IMR-90 (cell line): ENCODE data around the gene OPRL1. TPM values are rescaled to one million over a fixed set of nuclear protein-coding genes. Genes with fewer than 3 reads are reported as not detected.

Experiments used
- ATAC-seq: fragments of 200-7000 bp; cut with Tn5 transposase; 2 replicates; pipeline ENCODE4 v1.9.1; 2020; ENCODE audit warnings: low read depth, mild to moderate bottlenecking, moderate library complexity
- BruUV-seq: library from RNA; stranded (reverse); fragments of 400-500 nt; replicated peaks from 2 replicates; lab custom pipeline; 2021; lab: Mats Ljungman, UMichigan
- CTCF ChIA-PET: fragments of 300-600 bp; formaldehyde crosslinking; extraction: SDS; loops from one replicate; lab custom pipeline; 2021; ENCODE audit warnings: antibody characterized with exemption; lab: Yijun Ruan, JAX
- POLR2A ChIA-PET: fragments of 300-600 bp; sonication (Branson Sonifier 250); formaldehyde crosslinking; loops from one replicate; lab custom pipeline; 2022; ENCODE audit warnings: antibody characterized with exemption; ENCODE audit not compliant: unreplicated experiment; lab: Charles Lee
- DNase-seq: peaks from one replicate; pipeline ENCODE4 v3.0.0; 2013
- H2AFZ ChIP-seq: replicated peaks from 2 replicates; pipeline ENCODE3; 2013; ENCODE audit warnings: low read length, mild to moderate bottlenecking; ENCODE audit not compliant: poor library complexity
- H2AK5ac ChIP-seq: 2 replicates; pipeline ENCODE4 v1.6.1; 2013; ENCODE audit warnings: low read depth, low read length, inconsistent platforms
- H2AK9ac ChIP-seq: replicated peaks from 2 replicates; pipeline ENCODE3; 2013; ENCODE audit warnings: mild to moderate bottlenecking, low read depth, low read length, moderate library complexity; ENCODE audit not compliant: poor library complexity
- H2BK120ac ChIP-seq: 2 replicates; pipeline ENCODE4 v1.6.1; 2013; ENCODE audit warnings: low read depth, low read length, inconsistent platforms
- H2BK15ac ChIP-seq: 3 replicates; pipeline ENCODE4 v1.6.1; 2013; ENCODE audit warnings: low read depth, low read length, inconsistent platforms
- H2BK20ac ChIP-seq: 2 replicates; pipeline ENCODE4 v1.6.1; 2013; ENCODE audit warnings: low read depth, mild to moderate bottlenecking, inconsistent platforms, low read length, moderate library complexity
- H2BK5ac ChIP-seq: 2 replicates; pipeline ENCODE4 v1.6.1; 2013; ENCODE audit warnings: mild to moderate bottlenecking, low read depth, low read length, inconsistent platforms; ENCODE audit not compliant: poor library complexity, severe bottlenecking
- H3K14ac ChIP-seq: replicated peaks from 2 replicates; pipeline ENCODE4 v1.6.1; 2013; ENCODE audit warnings: low read depth, low read length, inconsistent platforms
- H3K18ac ChIP-seq: 2 replicates; pipeline ENCODE4 v1.6.1; 2013; ENCODE audit warnings: low read depth, low read length, control low read depth
- H3K23ac ChIP-seq: 2 replicates; pipeline ENCODE4 v1.6.1; 2013; ENCODE audit warnings: low read depth, low read length, inconsistent platforms
- H3K27ac ChIP-seq: 2 replicates; pipeline ENCODE4 v1.5.1; 2013; ENCODE audit warnings: mild to moderate bottlenecking, control low read depth, low read length; ENCODE audit not compliant: insufficient read depth
- H3K27me3 ChIP-seq: 2 replicates; pipeline ENCODE4 v1.6.1; 2013; ENCODE audit warnings: low read length; ENCODE audit not compliant: control insufficient read depth, insufficient read depth
- H3K36me3 ChIP-seq: 2 replicates; pipeline ENCODE4 v1.6.1; 2013; ENCODE audit warnings: low read length, mixed read lengths; ENCODE audit not compliant: control insufficient read depth, insufficient read depth
- H3K4ac ChIP-seq: 2 replicates; pipeline ENCODE4 v1.6.1; 2013; ENCODE audit warnings: low read depth, low read length, inconsistent platforms
- H3K4me1 ChIP-seq: 2 replicates; pipeline ENCODE4 v1.6.1; 2013; ENCODE audit warnings: low read length, mixed read lengths; ENCODE audit not compliant: control insufficient read depth, insufficient read depth
- H3K4me2 ChIP-seq: 2 replicates; pipeline ENCODE4 v1.6.1; 2013; ENCODE audit warnings: low read depth, mild to moderate bottlenecking, control low read depth, low read length, moderate library complexity
- H3K4me3 ChIP-seq: 2 replicates; pipeline ENCODE4 v1.5.1; 2013; ENCODE audit warnings: low read depth, mild to moderate bottlenecking, control low read depth, low read length, moderate library complexity; ENCODE audit not compliant: insufficient read depth
- H3K56ac ChIP-seq: 2 replicates; pipeline ENCODE4 v1.6.1; 2013; ENCODE audit warnings: low read length, inconsistent platforms; ENCODE audit not compliant: insufficient read depth; ENCODE audit errors: extremely low read depth
- H3K79me1 ChIP-seq, 2 experiments: 2 replicates each; pipeline ENCODE4 v1.6.1; 2013; ENCODE audit warnings: low read length in 2 of 2, inconsistent platforms in 1 of 2, low read depth in 1 of 2
- H3K9ac ChIP-seq: 2 replicates; pipeline ENCODE4 v1.6.1; 2013; ENCODE audit warnings: low read depth, low read length, control low read depth
- H3K9me1 ChIP-seq: 2 replicates; pipeline ENCODE4 v1.6.1; 2013; ENCODE audit warnings: low read length, inconsistent platforms; ENCODE audit not compliant: insufficient read depth
- H3K9me3 ChIP-seq: 2 replicates; pipeline ENCODE4 v1.6.1; 2013; ENCODE audit warnings: low read length; ENCODE audit not compliant: control insufficient read depth, insufficient read depth
- H4K20me1 ChIP-seq: 2 replicates; pipeline ENCODE4 v1.6.1; 2013; ENCODE audit warnings: low read length, inconsistent platforms; ENCODE audit not compliant: insufficient read depth
- H4K5ac ChIP-seq: 2 replicates; pipeline ENCODE4 v1.6.1; 2013; ENCODE audit warnings: mild to moderate bottlenecking, low read depth, low read length, control low read depth
- H4K8ac ChIP-seq, 2 experiments: 2 replicates each; pipeline ENCODE4 v1.6.1; 2013; ENCODE audit warnings: low read depth in 2 of 2, low read length in 2 of 2, control low read depth in 1 of 2, inconsistent platforms in 1 of 2
- H4K91ac ChIP-seq: 2 replicates; pipeline ENCODE4 v1.6.1; 2013; ENCODE audit warnings: low read depth, low read length, inconsistent platforms; ENCODE audit not compliant: insufficient read depth
- CEBPB ChIP-seq: IDR thresholded peaks from 2 replicates; pipeline ENCODE4 v1.6.1; 2012; ENCODE audit warnings: low read depth, low read length, improper control_type of control experiment
- CHD1 ChIP-seq: IDR thresholded peaks from 2 replicates; pipeline ENCODE4 v1.6.1; 2012; ENCODE audit warnings: low read depth, low read length, improper control_type of control experiment
- FOS ChIP-seq: fragments of 150-350 bp; IDR thresholded peaks from 2 replicates; pipeline ENCODE4 v1.6.1; 2016; ENCODE audit warnings: low read depth, low read length
- MAFK ChIP-seq: IDR thresholded peaks from 2 replicates; pipeline ENCODE4 v1.6.1; 2012; ENCODE audit warnings: low read depth, low read length, improper control_type of control experiment
- MAZ ChIP-seq: IDR thresholded peaks from 2 replicates; pipeline ENCODE4 v1.6.1; 2012; ENCODE audit warnings: low read depth, mild to moderate bottlenecking, low read length, improper control_type of control experiment, moderate library complexity, borderline replicate concordance
- MXI1 ChIP-seq: IDR thresholded peaks from 2 replicates; pipeline ENCODE4 v1.6.1; 2012; ENCODE audit warnings: low read depth, mild to moderate bottlenecking, low read length, moderate library complexity, borderline replicate concordance
- RAD21 ChIP-seq: IDR thresholded peaks from 2 replicates; pipeline ENCODE4 v1.6.1; 2012; ENCODE audit warnings: low read length, improper control_type of control experiment
- RCOR1 ChIP-seq: IDR thresholded peaks from 2 replicates; pipeline ENCODE4 v1.6.1; 2012; ENCODE audit warnings: mild to moderate bottlenecking, low read length, improper control_type of control experiment; ENCODE audit not compliant: insufficient replicate concordance
- RFX5 ChIP-seq: IDR thresholded peaks from 2 replicates; pipeline ENCODE4 v1.8.0; 2012; ENCODE audit warnings: low read depth, mild to moderate bottlenecking, low read length, moderate library complexity
- WGBS, 2 experiments: methylation state at CpG; one replicate each; pipeline versions ENCODE4 v1.1.5 to v1.1.7; 2013; ENCODE audit warnings: missing lambda C conversion rate in 2 of 2; ENCODE audit not compliant: insufficient read length in 1 of 2; ENCODE audit errors: extremely low coverage in 2 of 2; 5-methylcytosine and 5-hydroxymethylcytosine counted together
- dilution Hi-C: fragments of 300-500 bp; cut with HindIII; formaldehyde crosslinking; loops from one replicate; pipeline ENCODE4 v1.14.3; 2018; ENCODE audit warnings: low sequenced_read_pairs; ENCODE audit not compliant: unreplicated experiment
- in situ Hi-C: fragments of 300-500 bp; cut with MboI; formaldehyde crosslinking; loops from 3 replicates; pipeline ENCODE4 v1.14.3; 2019; ENCODE audit warnings: low sequenced_read_pairs, inconsistent platforms, mixed read lengths
- intact Hi-C: fragments of 100-400 bp; cut with micrococcal nuclease; formaldehyde crosslinking; loops from 2 replicates; pipeline ENCODE4 v1.10.0; 2022
- polyA plus RNA-seq, 3 experiments: library from polyadenylated mRNA; depleted of rRNA; stranded (reverse); fragments of >200 nt; gene quantifications; 2 replicates each; pipeline ENCODE4 v1.2.3, GENCODE V29; 2012; ENCODE audit warnings: low replicate concordance in 1 of 3
- total RNA-seq: library from RNA; depleted of rRNA; stranded (reverse); fragments of >200 nt; gene quantifications from 2 replicates; pipeline ENCODE4 v1.2.3, GENCODE V29; 2012
- TF ChIP-seq, protein P1 (sequence below): fragments of 150-350 bp; IDR thresholded peaks from 2 replicates; pipeline ENCODE4 v1.6.1; 2016; ENCODE audit warnings: low read depth, mild to moderate bottlenecking, low read length, moderate library complexity, borderline replicate concordance
- TF ChIP-seq, protein P2 (sequence below): conservative IDR thresholded peaks from 2 replicates; pipeline ENCODE4 v1.5.1; 2012; ENCODE audit warnings: mild to moderate bottlenecking, low read depth, low read length, improper control_type of control experiment
- TF ChIP-seq, protein P3 (sequence below): fragments of 150-350 bp; IDR thresholded peaks from 2 replicates; pipeline ENCODE4 v1.6.1; 2017; ENCODE audit warnings: mild to moderate bottlenecking, antibody characterized with exemption, low read length, low read depth

Gene OPRL1
- total and polyA plus RNA-seq, 2 of the 4 experiments (the other 2 are of a cell fraction): 0.36 to 1.2 TPM

DNA sequence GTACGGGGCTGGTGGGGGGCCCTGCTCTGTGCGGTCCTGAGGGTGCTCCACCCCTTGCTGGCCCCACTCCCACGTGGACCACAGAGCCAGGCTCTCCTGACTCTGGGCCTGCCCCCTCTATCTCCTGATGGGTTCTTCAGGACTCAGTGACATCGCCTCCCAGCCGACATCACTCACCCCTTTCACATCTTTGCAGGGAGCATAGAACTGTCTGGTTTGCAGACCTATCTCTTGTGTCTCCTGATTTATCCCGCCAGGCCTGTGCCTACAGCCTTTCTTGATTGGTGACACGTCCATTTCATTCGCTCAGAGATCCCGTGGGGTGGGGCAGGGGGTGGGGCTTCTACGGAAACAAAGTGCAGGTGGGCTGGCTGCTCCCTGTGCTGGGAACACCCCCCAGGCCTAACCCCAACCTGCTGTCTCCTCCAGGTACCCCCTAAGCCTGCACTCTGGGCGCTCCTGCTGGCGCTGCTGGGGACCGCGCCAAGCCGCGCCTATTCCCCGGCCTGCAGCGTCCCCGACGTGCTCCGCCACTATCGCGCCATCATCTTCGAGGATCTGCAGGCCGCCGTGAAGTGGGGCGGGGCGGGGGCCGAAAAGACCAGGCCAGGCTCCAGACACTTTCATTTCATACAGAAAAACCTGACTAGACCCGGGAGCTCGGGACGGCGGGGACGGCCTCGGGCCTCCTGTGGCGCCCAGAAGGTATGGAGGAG, 42.2 kb upstream of the OPRL1 start (continued):
- TF ChIP-seq MAFK: no peak

DNA sequence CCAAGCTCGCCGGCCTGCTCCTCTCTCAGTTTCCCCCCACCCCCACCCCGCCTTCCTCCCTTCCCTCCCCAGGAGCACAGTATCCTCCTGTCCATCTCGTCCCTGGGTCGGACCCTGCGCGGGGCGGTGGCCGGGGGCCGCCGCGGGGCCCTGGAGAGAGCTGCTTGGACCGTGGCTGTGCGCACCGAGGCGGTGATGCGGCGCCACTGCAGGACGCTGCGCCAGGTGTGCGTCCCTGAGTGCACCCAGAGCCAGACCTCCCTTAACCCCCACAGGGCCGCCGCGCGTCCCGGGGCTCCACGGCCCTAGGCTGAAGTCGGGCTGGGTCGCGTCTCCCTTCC, 41.7 kb upstream of the OPRL1 start:
- H3K4me3 ChIP-seq: no peak overlapping the region
- CTCF ChIA-PET: interaction anchor here (0.8 to 1.9 kb wide), 5 partner anchors 10 to 500 kb away, joined by 3 to 8 read pairs (median 3); partner anchors contain the start of gene PTK6
- POLR2A ChIA-PET: no interaction called here
- TF ChIP-seq, protein P1, sequence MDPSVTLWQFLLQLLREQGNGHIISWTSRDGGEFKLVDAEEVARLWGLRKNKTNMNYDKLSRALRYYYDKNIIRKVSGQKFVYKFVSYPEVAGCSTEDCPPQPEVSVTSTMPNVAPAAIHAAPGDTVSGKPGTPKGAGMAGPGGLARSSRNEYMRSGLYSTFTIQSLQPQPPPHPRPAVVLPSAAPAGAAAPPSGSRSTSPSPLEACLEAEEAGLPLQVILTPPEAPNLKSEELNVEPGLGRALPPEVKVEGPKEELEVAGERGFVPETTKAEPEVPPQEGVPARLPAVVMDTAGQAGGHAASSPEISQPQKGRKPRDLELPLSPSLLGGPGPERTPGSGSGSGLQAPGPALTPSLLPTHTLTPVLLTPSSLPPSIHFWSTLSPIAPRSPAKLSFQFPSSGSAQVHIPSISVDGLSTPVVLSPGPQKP: no peak
- TF ChIP-seq MAFK: no peak
- no peak for TF ChIP-seq CHD1
- TF ChIP-seq RAD21: no peak
- no peak for TF ChIP-seq RFX5
- no peak for TF ChIP-seq CEBPB
- TF ChIP-seq MAZ: no peak
- TF ChIP-seq RCOR1: no peak
- no peak for TF ChIP-seq FOS
- no peak for TF ChIP-seq MXI1
- TF ChIP-seq, protein P2, sequence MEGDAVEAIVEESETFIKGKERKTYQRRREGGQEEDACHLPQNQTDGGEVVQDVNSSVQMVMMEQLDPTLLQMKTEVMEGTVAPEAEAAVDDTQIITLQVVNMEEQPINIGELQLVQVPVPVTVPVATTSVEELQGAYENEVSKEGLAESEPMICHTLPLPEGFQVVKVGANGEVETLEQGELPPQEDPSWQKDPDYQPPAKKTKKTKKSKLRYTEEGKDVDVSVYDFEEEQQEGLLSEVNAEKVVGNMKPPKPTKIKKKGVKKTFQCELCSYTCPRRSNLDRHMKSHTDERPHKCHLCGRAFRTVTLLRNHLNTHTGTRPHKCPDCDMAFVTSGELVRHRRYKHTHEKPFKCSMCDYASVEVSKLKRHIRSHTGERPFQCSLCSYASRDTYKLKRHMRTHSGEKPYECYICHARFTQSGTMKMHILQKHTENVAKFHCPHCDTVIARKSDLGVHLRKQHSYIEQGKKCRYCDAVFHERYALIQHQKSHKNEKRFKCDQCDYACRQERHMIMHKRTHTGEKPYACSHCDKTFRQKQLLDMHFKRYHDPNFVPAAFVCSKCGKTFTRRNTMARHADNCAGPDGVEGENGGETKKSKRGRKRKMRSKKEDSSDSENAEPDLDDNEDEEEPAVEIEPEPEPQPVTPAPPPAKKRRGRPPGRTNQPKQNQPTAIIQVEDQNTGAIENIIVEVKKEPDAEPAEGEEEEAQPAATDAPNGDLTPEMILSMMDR: no peak
- TF ChIP-seq, protein P3, sequence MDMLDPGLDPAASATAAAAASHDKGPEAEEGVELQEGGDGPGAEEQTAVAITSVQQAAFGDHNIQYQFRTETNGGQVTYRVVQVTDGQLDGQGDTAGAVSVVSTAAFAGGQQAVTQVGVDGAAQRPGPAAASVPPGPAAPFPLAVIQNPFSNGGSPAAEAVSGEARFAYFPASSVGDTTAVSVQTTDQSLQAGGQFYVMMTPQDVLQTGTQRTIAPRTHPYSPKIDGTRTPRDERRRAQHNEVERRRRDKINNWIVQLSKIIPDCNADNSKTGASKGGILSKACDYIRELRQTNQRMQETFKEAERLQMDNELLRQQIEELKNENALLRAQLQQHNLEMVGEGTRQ: no peak

More for the DNA sequence above, 41.7 kb upstream of the OPRL1 start:
- no peak overlapping the region for H4K8ac ChIP-seq
- no TSS peak for BruUV-seq
- no peak overlapping the region for H2AK5ac ChIP-seq
- no peak overlapping the region for H2BK5ac ChIP-seq
- intact Hi-C loops (loop anchor here (2.0 kb wide), 1 partner anchor 19 kb away; no protein-coding TSS in a partner anchor), dilution Hi-C loops (no loop called here), in situ Hi-C loops (no loop called here)
- H4K91ac ChIP-seq: no peak overlapping the region
- H3K27ac ChIP-seq: no peak overlapping the region
- H3K9me1 ChIP-seq: no peaks in the 10 kb centered on the region
- H3K23ac ChIP-seq: no peak overlapping the region
- H2BK20ac ChIP-seq: no peak overlapping the region
- H3K4me2 ChIP-seq: no peak overlapping the region
- no peaks in the 10 kb centered on the region for H3K79me1 ChIP-seq
- WGBS, 2 experiments: 0% methylated on average over 3 of the region's 30 CpGs; no CpG with 5 or more reads in 1 of the 2 experiments
- H3K9me3 ChIP-seq: no peaks in the 10 kb centered on the region
- peaks cover 5% of the 10 kb centered on the region; the same call in 1 of the 2 replicates for H3K4me1 ChIP-seq
- H3K4ac ChIP-seq: no peak overlapping the region
- DNase-seq (no peak), ATAC-seq (peak; percentile 2; the same call in 1 of the 2 replicates)
- H3K14ac ChIP-seq: no peak overlapping the region
- no peak overlapping the region for H2BK120ac ChIP-seq
- H3K27me3 ChIP-seq: peaks cover 44% of the 10 kb centered on the region
- peaks cover 5% of the 10 kb centered on the region; the same call in 1 of the 2 replicates for H3K36me3 ChIP-seq
- H4K5ac ChIP-seq: no peak overlapping the region
- H3K56ac ChIP-seq: no peak overlapping the region
- H4K20me1 ChIP-seq: peaks cover 5% of the 10 kb centered on the region; the same call in 1 of the 2 replicates
- peak overlapping the region; percentile 26 for H2AK9ac ChIP-seq
- H3K9ac ChIP-seq: no peak overlapping the region
- H2BK15ac ChIP-seq: no peak overlapping the region
- H2AFZ ChIP-seq: peak overlapping the region; percentile 91
- no peak overlapping the region for H3K18ac ChIP-seq
